Spleen (tissue), 7 donors: ENCODE measurements around the gene DHH.

Experiments used
- POLR2A ChIP-seq, 3 donors: fragments of 450-650 bp; IDR thresholded peaks; one replicate each; pipeline ENCODE4 v1.5.1; 2017; ENCODE audit warnings: antibody characterized with exemption in 3 of 3, mild to moderate bottlenecking in 1 of 3
- TF ChIP-seq, protein P1 (sequence below), 11 experiments: fragments of 200-600 bp in 7 of 11; fragments of 450-650 bp in 4 of 11; sonication (generic) in 4 of 11; IDR thresholded peaks in 8 of 11; conservative IDR thresholded peaks in 3 of 11; 1 replicate in 7 of 11; 2 replicates in 4 of 11; pipeline versions ENCODE4 v1.4.0 to v1.8.0; 2016 to 2021; ENCODE audit warnings: antibody characterized with exemption in 11 of 11, inconsistent platforms in 4 of 11, mild to moderate bottlenecking in 1 of 11
- donor health status: DM: no; HTN: no; CAD: no; lungs with moderate emphysema.
- donor health status: DM: no; HTN: no; CAD: no.
- donor health status: DM: no; HTN: no; CAD: no.

DNA sequence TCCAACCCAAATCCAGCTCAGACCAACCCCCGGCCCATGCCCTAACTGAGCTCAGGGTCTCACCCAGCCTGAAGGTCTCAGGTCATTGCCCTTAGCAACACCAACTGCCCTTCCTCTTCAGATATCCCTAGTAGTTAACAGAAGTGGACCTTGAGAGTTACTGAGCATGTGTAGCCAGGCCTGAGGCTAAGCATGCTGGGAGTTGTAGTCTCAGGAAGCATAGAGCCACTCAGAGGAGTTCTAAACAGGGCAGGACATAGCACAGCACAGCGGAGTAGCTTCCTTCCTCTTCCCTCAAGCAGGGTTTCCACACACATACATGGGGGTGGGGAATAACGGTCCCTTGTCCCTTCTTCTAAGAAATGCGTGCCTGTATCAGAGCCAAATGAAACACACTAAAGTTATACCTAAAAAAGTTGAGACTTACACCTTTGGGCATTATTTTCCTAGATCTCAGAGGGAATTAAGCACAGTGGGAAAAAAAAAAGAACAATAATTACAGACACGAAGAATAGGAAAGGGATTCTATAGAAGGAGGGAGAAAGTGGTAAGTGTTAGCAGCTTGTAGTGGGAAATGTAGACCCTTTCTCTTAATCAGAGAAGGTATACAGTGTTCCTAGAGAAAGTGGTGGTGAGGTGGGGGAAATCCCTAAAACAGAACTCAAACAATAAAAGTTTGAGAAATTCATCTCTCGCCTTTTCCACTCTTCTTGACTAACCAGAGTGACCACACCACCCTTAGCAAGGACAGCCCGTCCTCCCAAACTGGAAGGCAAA, 38.4 kb downstream of the DHH start:
- TF ChIP-seq, protein P1, sequence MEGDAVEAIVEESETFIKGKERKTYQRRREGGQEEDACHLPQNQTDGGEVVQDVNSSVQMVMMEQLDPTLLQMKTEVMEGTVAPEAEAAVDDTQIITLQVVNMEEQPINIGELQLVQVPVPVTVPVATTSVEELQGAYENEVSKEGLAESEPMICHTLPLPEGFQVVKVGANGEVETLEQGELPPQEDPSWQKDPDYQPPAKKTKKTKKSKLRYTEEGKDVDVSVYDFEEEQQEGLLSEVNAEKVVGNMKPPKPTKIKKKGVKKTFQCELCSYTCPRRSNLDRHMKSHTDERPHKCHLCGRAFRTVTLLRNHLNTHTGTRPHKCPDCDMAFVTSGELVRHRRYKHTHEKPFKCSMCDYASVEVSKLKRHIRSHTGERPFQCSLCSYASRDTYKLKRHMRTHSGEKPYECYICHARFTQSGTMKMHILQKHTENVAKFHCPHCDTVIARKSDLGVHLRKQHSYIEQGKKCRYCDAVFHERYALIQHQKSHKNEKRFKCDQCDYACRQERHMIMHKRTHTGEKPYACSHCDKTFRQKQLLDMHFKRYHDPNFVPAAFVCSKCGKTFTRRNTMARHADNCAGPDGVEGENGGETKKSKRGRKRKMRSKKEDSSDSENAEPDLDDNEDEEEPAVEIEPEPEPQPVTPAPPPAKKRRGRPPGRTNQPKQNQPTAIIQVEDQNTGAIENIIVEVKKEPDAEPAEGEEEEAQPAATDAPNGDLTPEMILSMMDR (IDR thresholded peaks at IDR 0.05 in 8 of 11, conservative IDR thresholded peaks at IDR 0.05 in 3 of 11) = no peak
- TF ChIP-seq POLR2A (IDR thresholded peaks at IDR 0.05) = no peak
